ENCODE measurements around the gene PITPNM2.

Gene PITPNM2

DNA sequence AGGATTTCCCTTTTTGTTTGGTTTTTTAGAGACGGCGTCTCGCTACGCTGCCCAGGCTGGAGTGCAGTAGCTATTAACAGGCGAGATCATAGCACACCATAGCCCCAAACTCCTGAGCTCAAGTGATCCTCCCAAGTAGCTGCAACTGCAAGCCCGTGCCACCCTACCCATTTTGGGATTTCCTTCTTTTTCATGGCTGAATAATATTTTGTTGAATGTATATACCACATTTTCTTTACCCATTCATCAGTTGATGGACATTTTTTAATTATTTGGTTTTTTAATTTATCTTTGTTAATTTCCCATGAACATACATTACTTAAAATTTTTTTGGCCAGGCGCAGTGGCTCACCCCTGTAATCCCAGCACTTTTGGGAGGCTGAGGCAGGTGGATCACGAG lies 15.2 kb downstream of the PITPNM2 start:
- H3K36me3 ChIP-seq (ENCODE audit: insufficient read depth, low read length) = peaks cover 56% of the 10 kb centered on the region
- no peak overlapping the region for H3K4me3 ChIP-seq (ENCODE audit: low read depth, low read length, poor library complexity, severe bottlenecking)
- peak overlapping the region; percentile 10; the same call in 1 of the 2 replicates for H3K4me2 ChIP-seq (ENCODE audit: low read length)
- 0 out of 2 replicates have a peak, but pooled peaks cover 5% of the 10 kb centered on the region for H3F3A ChIP-seq (ENCODE audit: insufficient read depth, low read length)
- no peaks in the 10 kb centered on the region for H3K9me3 ChIP-seq (ENCODE audit: low read length)
- no peak overlapping the region for H2AFZ ChIP-seq (ENCODE audit: low read length)
- peak overlapping the region; percentile 100 for H3K27ac ChIP-seq (ENCODE audit: low read depth, low read length, poor library complexity, severe bottlenecking)
- peak overlapping the region; percentile 67; the same call in 1 of the 2 replicates for H3K9ac ChIP-seq (ENCODE audit: low read length)
- H4K20me1 ChIP-seq (ENCODE audit: insufficient read depth, low read length) = no peaks in the 10 kb centered on the region
- peaks cover 28% of the 10 kb centered on the region for H3K79me2 ChIP-seq (ENCODE audit: insufficient read depth, low read length)
- H3K4me1 ChIP-seq (ENCODE audit: insufficient read depth, low read length, severe bottlenecking) = peaks cover 66% of the 10 kb centered on the region
- no peak for TF ChIP-seq EZH2 (IDR thresholded peaks at IDR 0.05; ENCODE audit: borderline replicate concordance, low read length)
- TF ChIP-seq, protein P1, sequence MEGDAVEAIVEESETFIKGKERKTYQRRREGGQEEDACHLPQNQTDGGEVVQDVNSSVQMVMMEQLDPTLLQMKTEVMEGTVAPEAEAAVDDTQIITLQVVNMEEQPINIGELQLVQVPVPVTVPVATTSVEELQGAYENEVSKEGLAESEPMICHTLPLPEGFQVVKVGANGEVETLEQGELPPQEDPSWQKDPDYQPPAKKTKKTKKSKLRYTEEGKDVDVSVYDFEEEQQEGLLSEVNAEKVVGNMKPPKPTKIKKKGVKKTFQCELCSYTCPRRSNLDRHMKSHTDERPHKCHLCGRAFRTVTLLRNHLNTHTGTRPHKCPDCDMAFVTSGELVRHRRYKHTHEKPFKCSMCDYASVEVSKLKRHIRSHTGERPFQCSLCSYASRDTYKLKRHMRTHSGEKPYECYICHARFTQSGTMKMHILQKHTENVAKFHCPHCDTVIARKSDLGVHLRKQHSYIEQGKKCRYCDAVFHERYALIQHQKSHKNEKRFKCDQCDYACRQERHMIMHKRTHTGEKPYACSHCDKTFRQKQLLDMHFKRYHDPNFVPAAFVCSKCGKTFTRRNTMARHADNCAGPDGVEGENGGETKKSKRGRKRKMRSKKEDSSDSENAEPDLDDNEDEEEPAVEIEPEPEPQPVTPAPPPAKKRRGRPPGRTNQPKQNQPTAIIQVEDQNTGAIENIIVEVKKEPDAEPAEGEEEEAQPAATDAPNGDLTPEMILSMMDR (IDR thresholded peaks at IDR 0.05; ENCODE audit: low read length) = no peak
- H3K27me3 ChIP-seq (ENCODE audit: insufficient read depth, low read length) = no peaks in the 10 kb centered on the region
- no peaks in the 10 kb centered on the region for H3K9me2 ChIP-seq (ENCODE audit: low read depth, low read length)

DNA sequence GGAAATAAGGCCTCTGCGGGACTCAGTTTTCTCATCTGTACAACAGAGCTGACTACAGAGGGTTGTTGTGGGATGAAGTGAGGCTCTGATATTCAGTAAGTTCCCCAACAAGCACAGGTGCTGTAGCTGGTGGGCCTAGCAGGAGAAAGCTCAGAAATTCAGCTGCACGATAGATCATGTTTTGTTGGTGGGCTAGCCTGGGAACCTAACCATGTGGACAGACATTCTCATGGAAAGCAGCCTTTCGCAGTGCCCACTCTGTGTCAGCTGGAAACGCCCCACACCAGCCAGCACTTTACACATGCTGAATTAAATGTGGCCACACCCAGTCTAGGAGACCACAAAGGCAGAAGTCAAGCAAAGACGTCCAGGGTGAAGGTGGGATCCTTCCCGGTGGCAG lies 16.1 kb downstream of the PITPNM2 start:
- Histone ChIP-seq H3K79me2 (ENCODE audit: insufficient read depth, low read length) (peaks cover 25% of the 10 kb centered on the region), H3K27ac (ENCODE audit: low read depth, low read length, poor library complexity, severe bottlenecking) (peak overlapping the region; percentile 100), H3K4me1 (ENCODE audit: insufficient read depth, low read length, severe bottlenecking) (peaks cover 66% of the 10 kb centered on the region), H4K20me1 (ENCODE audit: insufficient read depth, low read length) (no peaks in the 10 kb centered on the region), H3K4me2 (ENCODE audit: low read length) (peak overlapping the region; percentile 10; the same call in 1 of the 2 replicates), H3K9ac (ENCODE audit: low read length) (peak overlapping the region; percentile 67), H3K27me3 (ENCODE audit: insufficient read depth, low read length) (no peaks in the 10 kb centered on the region), H3K36me3 (ENCODE audit: insufficient read depth, low read length) (peaks cover 62% of the 10 kb centered on the region), H3K9me3 (ENCODE audit: low read length) (no peaks in the 10 kb centered on the region), H3K9me2 (ENCODE audit: low read depth, low read length) (no peaks in the 10 kb centered on the region), H3K4me3 (ENCODE audit: low read depth, low read length, poor library complexity, severe bottlenecking) (no peak overlapping the region), H2AFZ (ENCODE audit: low read length) (no peak overlapping the region), H3F3A (ENCODE audit: insufficient read depth, low read length) (0 out of 2 replicates have a peak, but pooled peaks cover 5% of the 10 kb centered on the region)
- TF ChIP-seq, protein P1 (IDR thresholded peaks at IDR 0.05; ENCODE audit: low read length) = no peak
- no peak for TF ChIP-seq EZH2 (IDR thresholded peaks at IDR 0.05; ENCODE audit: borderline replicate concordance, low read length)

DNA sequence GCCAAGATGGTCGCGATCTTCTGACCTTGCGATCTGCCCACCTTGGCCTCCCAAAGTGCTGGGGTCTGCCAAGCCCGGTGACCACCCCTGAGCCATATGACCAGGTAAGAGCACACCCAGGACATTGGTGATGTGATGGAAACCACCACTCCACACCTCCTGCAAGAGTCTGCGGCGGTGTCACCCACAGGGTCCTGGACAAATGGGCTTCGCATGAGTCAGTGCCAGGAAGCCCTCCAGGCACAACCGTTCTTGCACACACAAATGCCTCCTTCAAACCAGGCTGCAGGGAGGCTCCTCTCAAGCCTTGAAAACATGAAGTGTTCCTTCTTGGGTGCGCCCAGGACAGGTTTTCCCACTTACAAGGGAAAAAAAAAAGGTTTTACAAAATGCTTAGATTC lies 16.6 kb downstream of the PITPNM2 start:
- Histone ChIP-seq H3K4me1 (ENCODE audit: insufficient read depth, low read length, severe bottlenecking) (peaks cover 66% of the 10 kb centered on the region), H3K27ac (ENCODE audit: low read depth, low read length, poor library complexity, severe bottlenecking) (peak overlapping the region; percentile 100), H4K20me1 (ENCODE audit: insufficient read depth, low read length) (no peaks in the 10 kb centered on the region), H3K27me3 (ENCODE audit: insufficient read depth, low read length) (no peaks in the 10 kb centered on the region), H3K9ac (ENCODE audit: low read length) (peak overlapping the region; percentile 67), H3K4me3 (ENCODE audit: low read depth, low read length, poor library complexity, severe bottlenecking) (no peak overlapping the region), H3K79me2 (ENCODE audit: insufficient read depth, low read length) (peaks cover 24% of the 10 kb centered on the region), H3F3A (ENCODE audit: insufficient read depth, low read length) (0 out of 2 replicates have a peak, but pooled peaks cover 5% of the 10 kb centered on the region), H3K9me2 (ENCODE audit: low read depth, low read length) (no peaks in the 10 kb centered on the region), H2AFZ (ENCODE audit: low read length) (no peak overlapping the region), H3K9me3 (ENCODE audit: low read length) (no peaks in the 10 kb centered on the region), H3K36me3 (ENCODE audit: insufficient read depth, low read length) (peaks cover 67% of the 10 kb centered on the region), H3K4me2 (ENCODE audit: low read length) (peak overlapping the region; percentile 10)
- TF ChIP-seq, protein P1 (IDR thresholded peaks at IDR 0.05; ENCODE audit: low read length) = no peak
- no peak for TF ChIP-seq EZH2 (IDR thresholded peaks at IDR 0.05; ENCODE audit: borderline replicate concordance, low read length)
